Hepatocyte (in vitro differentiated cells): ENCODE data around the gene DUSP28. TPM values are rescaled to one million over a fixed set of nuclear protein-coding genes. Genes with fewer than 3 reads are reported as not detected.
A peak's percentile ranks its signal among the peaks of the same experiment; 100 is the strongest.

ENCODE experiments used
- DNase-seq: peaks from one replicate; pipeline ENCODE4 v3.0.0-alpha.2; 2016; ENCODE audit warnings: low spot score
- H2AFZ ChIP-seq: fragments of 200-600 bp; sonication (generic); 2 replicates; pipeline ENCODE4 v1.6.0; 2016; ENCODE audit warnings: antibody characterized with exemption, mild to moderate bottlenecking
- H3K27ac ChIP-seq: fragments of 200-600 bp; sonication (generic); 2 replicates; pipeline ENCODE4 v1.5.1; 2016; ENCODE audit warnings: mild to moderate bottlenecking
- H3K27me3 ChIP-seq: fragments of 200-600 bp; sonication (generic); 2 replicates; pipeline ENCODE4 v1.6.1; 2016
- H3K36me3 ChIP-seq: fragments of 200-600 bp; sonication (generic); replicated peaks from 2 replicates; pipeline ENCODE4 v1.5.1; 2016; ENCODE audit warnings: low read depth; ENCODE audit not compliant: insufficient read depth
- H3K4me1 ChIP-seq: fragments of 200-600 bp; sonication (generic); 2 replicates; pipeline ENCODE4 v1.5.1; 2016; ENCODE audit warnings: mild to moderate bottlenecking, moderate library complexity; ENCODE audit not compliant: insufficient read depth
- H3K4me2 ChIP-seq: fragments of 200-600 bp; sonication (generic); 2 replicates; pipeline ENCODE4 v1.6.0; 2016
- H3K4me3 ChIP-seq: fragments of 200-600 bp; sonication (generic); 2 replicates; pipeline ENCODE4 v1.5.1; 2016; ENCODE audit warnings: mild to moderate bottlenecking
- H3K79me2 ChIP-seq: fragments of 200-600 bp; sonication (generic); 2 replicates; pipeline ENCODE4 v1.6.0; 2017; ENCODE audit warnings: mild to moderate bottlenecking
- H3K9me2 ChIP-seq: fragments of 200-600 bp; sonication (generic); replicated peaks from 2 replicates; pipeline ENCODE4 v1.6.0; 2017; ENCODE audit warnings: mild to moderate bottlenecking; ENCODE audit not compliant: insufficient read depth
- H3K9me3 ChIP-seq: fragments of 200-600 bp; sonication (generic); 2 replicates; pipeline ENCODE4 v1.5.1; 2016; ENCODE audit warnings: low read depth, mild to moderate bottlenecking
- H4K20me1 ChIP-seq: fragments of 200-600 bp; sonication (generic); 2 replicates; pipeline ENCODE4 v1.6.0; 2016; ENCODE audit warnings: mild to moderate bottlenecking; ENCODE audit not compliant: insufficient read depth, poor library complexity, severe bottlenecking
- EZH2 ChIP-seq: fragments of 200-600 bp; sonication (generic); IDR thresholded peaks from 2 replicates; pipeline ENCODE4 v1.6.1; 2016; ENCODE audit warnings: antibody characterized with exemption, mild to moderate bottlenecking, borderline replicate concordance
- EZH2phosphoT487 ChIP-seq: fragments of 200-600 bp; sonication (generic); IDR thresholded peaks from one replicate; pipeline ENCODE4 v1.6.1; 2018; ENCODE audit warnings: antibody characterized with exemption, mild to moderate bottlenecking, low read depth, moderate library complexity; ENCODE audit not compliant: unreplicated experiment, severe bottlenecking
- WGBS: methylation state at CpG from one replicate; pipeline ENCODE4 v1.1.6; 2016; ENCODE audit warnings: low lambda C conversion rate; ENCODE audit errors: missing lambda C conversion rate; 5-methylcytosine and 5-hydroxymethylcytosine counted together
- polyA plus RNA-seq: library from polyadenylated mRNA; unstranded; fragments of >200 nt; fragmentation: Nextera tagmentation; extraction: Ambion mirVana; gene quantifications from 2 replicates; pipeline ENCODE4 v1.2.1, GENCODE V29; 2016
- total RNA-seq: library from RNA; depleted of rRNA; stranded (reverse); fragments of >200 nt; gene quantifications from 2 replicates; pipeline ENCODE4 v1.2.3, GENCODE V29; 2014
- TF ChIP-seq, protein P1 (sequence below): fragments of 200-600 bp; sonication (generic); IDR thresholded peaks from 2 replicates; pipeline ENCODE4 v1.5.1; 2016; ENCODE audit warnings: antibody characterized with exemption, mild to moderate bottlenecking; ENCODE audit not compliant: poor library complexity

Gene DUSP28
- total and polyA plus RNA-seq, 2 experiments from 2014 or later, result 4.6 to 6.8 TPM

DNA sequence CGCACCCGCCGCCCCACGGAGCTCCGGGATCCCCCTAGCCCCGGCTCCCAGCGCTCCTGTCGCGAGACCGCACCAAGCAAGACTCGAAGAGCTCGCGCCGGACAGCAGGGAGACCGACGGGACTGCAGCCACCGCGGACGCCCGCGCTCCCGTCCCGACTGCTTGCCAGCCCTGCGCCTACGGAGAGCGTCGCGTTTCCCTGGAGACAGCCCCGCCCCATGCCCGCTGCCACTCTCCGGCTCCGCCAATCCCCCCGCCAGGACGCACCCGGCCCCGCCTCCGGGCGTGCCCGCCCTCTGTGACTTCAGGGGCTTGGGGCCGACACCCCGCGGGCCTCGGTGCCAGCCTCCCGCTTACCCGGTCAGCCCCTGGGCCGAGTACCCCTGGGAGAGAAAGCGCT lies 2.3 kb upstream of the DUSP28 start, which contains the start of gene ANKMY1:
Gene ANKMY1, minus strand, starts transcription at position 181 of the 400 bp plus-strand sequence. CDS start 653 bp downstream, outside the sequence.
- Histone ChIP-seq H3K9me3 (no peaks in the 10 kb centered on the region), H3K4me2 (peak within 1 kb of the TSS; percentile 100), H3K9me2 (no peaks in the 10 kb centered on the region), H2AFZ (no peak within 1 kb of the TSS), H4K20me1 (peaks cover 18% of the 10 kb centered on the region), H3K4me3 (peak within 1 kb of the TSS; percentile 62), H3K79me2 (peaks cover 54% of the 10 kb centered on the region), H3K27ac (no peak within 1 kb of the TSS), H3K4me1 (peaks cover 34% of the 10 kb centered on the region), H3K27me3 (no peaks in the 10 kb centered on the region), H3K36me3 (no peaks in the 10 kb centered on the region)
- DNase-seq, result peak; percentile 88
- 19% methylated on average over 10 of the region's 47 CpGs for WGBS
- TF ChIP-seq, protein P1, sequence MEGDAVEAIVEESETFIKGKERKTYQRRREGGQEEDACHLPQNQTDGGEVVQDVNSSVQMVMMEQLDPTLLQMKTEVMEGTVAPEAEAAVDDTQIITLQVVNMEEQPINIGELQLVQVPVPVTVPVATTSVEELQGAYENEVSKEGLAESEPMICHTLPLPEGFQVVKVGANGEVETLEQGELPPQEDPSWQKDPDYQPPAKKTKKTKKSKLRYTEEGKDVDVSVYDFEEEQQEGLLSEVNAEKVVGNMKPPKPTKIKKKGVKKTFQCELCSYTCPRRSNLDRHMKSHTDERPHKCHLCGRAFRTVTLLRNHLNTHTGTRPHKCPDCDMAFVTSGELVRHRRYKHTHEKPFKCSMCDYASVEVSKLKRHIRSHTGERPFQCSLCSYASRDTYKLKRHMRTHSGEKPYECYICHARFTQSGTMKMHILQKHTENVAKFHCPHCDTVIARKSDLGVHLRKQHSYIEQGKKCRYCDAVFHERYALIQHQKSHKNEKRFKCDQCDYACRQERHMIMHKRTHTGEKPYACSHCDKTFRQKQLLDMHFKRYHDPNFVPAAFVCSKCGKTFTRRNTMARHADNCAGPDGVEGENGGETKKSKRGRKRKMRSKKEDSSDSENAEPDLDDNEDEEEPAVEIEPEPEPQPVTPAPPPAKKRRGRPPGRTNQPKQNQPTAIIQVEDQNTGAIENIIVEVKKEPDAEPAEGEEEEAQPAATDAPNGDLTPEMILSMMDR, result no peak
- no peak for TF ChIP-seq EZH2
- TF ChIP-seq EZH2phosphoT487, result no peak

DNA sequence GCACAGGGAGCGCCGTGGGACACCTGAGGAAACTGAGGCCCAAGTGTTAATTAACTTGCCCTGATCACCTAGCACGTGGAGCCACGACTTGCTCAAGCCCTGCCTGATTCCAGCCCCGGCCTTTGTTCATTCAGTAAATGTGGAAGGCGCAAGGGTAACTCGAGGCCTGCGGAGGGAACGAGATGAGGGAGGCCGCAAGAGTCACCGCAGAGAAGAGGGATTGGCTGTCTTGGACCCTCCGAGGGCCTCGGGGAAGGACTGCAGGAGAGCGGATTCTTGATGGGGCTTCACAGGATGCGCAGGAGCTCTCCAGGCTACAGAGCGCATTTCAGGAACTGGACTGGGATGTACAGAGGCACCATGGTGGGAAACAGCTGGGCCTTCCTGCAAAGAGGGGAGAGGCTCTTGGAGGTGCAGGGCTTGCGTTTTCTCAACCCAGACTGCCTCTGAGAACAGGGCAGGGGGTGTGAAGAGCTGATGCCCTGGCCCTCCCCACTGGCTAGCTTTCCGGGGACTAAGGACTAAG lies 1.9 kb upstream of the DUSP28 start:
- peaks cover 18% of the 10 kb centered on the region for H4K20me1 ChIP-seq
- no peaks in the 10 kb centered on the region for H3K36me3 ChIP-seq
- H3K9me3 ChIP-seq, result no peaks in the 10 kb centered on the region
- DNase-seq, result peak; percentile 5
- H3K4me3 ChIP-seq, result peak overlapping the region; percentile 62
- no peak overlapping the region for H3K27ac ChIP-seq
- H3K4me1 ChIP-seq, result peaks cover 34% of the 10 kb centered on the region
- H3K27me3 ChIP-seq, result no peaks in the 10 kb centered on the region
- no peak overlapping the region for H2AFZ ChIP-seq
- 74% methylated on average over 18 of the region's 18 CpGs for WGBS
- H3K79me2 ChIP-seq, result peaks cover 59% of the 10 kb centered on the region
- TF ChIP-seq EZH2, result no peak
- TF ChIP-seq, protein P1, result no peak
- TF ChIP-seq EZH2phosphoT487, result no peak
- no peaks in the 10 kb centered on the region for H3K9me2 ChIP-seq
- peak overlapping the region; percentile 100 for H3K4me2 ChIP-seq

DNA sequence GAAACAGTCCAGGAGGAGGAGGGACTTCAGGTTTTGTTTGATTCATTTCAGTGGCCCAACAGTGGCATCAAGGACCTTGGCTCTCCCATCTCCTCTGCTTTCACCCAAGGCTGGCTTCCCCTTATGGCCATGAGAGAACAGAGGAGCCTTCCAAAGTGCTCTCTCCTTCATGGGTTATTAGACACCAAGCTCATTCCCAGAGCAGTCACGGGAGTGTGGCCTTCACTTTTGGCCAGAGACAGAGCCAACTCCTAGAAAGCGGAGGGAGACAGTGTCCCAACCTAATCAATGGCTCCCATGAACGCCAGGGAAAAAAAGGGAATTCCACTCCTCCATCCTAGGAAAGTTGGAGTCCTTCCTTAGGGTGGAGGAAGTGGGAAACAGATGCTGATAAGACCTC lies 871 bp upstream of the DUSP28 start:
- H3K4me3 ChIP-seq, result no peak overlapping the region
- peak overlapping the region; percentile 82 for H3K4me2 ChIP-seq
- H4K20me1 ChIP-seq, result peaks cover 18% of the 10 kb centered on the region
- H3K9me3 ChIP-seq, result no peaks in the 10 kb centered on the region
- TF ChIP-seq, protein P1, result no peak
- TF ChIP-seq EZH2 (no peak), EZH2phosphoT487 (no peak)
- no peak overlapping the region for H3K27ac ChIP-seq
- no peaks in the 10 kb centered on the region for H3K36me3 ChIP-seq
- no peak overlapping the region for H2AFZ ChIP-seq
- peaks cover 34% of the 10 kb centered on the region for H3K4me1 ChIP-seq
- no peak for DNase-seq
- no peaks in the 10 kb centered on the region for H3K27me3 ChIP-seq
- no peaks in the 10 kb centered on the region for H3K9me2 ChIP-seq
- 97% methylated on average over 3 of the region's 3 CpGs for WGBS
- H3K79me2 ChIP-seq, result peaks cover 67% of the 10 kb centered on the region
